Measurements from ENCODE around the gene NECTIN2. TPM values are rescaled to one million over a fixed set of nuclear protein-coding genes. Genes with fewer than 3 reads are reported as not detected.

Gene NECTIN2
- total RNA-seq, 4 donors from 2014 or later, result 56.2 to 78.2 (median 67.5) TPM

DNA sequence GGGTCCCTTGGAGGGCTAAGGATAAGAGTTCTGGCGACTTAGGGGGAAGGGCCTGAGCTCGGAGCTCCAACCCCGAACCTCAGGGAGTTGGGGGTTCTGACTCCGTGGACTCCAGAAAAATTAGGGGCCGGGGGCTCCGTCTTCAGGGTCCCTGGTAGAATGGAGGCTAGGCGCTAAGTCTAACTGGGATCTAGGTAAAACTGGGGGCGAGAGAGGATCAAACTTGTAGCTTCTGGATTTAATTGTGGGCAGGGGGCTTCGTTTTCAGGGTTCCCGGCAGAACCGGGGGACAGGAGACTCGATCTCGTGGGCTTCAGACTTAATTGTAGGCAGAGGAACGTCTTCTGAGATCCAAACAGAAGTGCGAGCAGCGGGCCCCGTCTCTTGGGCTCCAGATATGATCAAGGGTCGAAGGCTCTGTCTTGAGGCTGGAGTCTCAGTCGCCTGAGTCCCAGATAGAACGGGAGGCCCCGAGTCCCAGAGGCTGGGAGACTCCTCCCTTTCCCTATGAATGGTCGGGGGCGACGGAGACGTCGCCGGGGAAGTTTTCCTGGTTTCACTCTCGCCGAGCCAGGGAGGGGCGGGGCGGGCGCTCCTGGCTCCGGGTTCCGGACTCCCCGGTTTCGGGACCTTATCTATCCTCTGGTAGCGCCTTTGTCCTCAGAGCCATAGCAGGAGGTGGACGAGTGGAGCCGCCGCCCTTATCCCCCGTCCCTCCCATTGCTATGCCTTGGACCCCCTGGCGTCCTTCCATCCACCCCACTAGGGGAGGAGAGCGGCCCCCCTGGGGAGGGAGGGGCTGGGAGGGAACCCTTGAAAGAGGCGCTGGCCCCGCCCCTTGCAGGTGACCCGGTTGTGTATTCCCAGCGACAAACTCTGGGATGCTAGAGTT lies 1.3 kb downstream of the NECTIN2 start:
- no peaks in the 10 kb centered on the region for H3K36me3 ChIP-seq
- H3K4me1 ChIP-seq, result peaks cover 58% of the 10 kb centered on the region
- peak overlapping the region; percentile 97 for H3K27ac ChIP-seq
- no peaks in the 10 kb centered on the region for H3K27me3 ChIP-seq
- H3K9me3 ChIP-seq, result no peaks in the 10 kb centered on the region
- TF ChIP-seq EP300 (IDR thresholded peaks at IDR 0.05) (no peak), POLR2A (IDR thresholded peaks at IDR 0.05) (peak in 1 of 2 donors; percentile 58), POLR2AphosphoS5 (IDR thresholded peaks at IDR 0.05) (peak in 1 of 3 donors; percentile 12)
- peak overlapping the region; percentile 100 for H3K4me3 ChIP-seq
- WGBS, result 3% methylated on average over 26 of the region's 47 CpGs
- peak; percentile 87 to 89 for DNase-seq (ENCODE audit: low spot score in 2 of 2)

DNA sequence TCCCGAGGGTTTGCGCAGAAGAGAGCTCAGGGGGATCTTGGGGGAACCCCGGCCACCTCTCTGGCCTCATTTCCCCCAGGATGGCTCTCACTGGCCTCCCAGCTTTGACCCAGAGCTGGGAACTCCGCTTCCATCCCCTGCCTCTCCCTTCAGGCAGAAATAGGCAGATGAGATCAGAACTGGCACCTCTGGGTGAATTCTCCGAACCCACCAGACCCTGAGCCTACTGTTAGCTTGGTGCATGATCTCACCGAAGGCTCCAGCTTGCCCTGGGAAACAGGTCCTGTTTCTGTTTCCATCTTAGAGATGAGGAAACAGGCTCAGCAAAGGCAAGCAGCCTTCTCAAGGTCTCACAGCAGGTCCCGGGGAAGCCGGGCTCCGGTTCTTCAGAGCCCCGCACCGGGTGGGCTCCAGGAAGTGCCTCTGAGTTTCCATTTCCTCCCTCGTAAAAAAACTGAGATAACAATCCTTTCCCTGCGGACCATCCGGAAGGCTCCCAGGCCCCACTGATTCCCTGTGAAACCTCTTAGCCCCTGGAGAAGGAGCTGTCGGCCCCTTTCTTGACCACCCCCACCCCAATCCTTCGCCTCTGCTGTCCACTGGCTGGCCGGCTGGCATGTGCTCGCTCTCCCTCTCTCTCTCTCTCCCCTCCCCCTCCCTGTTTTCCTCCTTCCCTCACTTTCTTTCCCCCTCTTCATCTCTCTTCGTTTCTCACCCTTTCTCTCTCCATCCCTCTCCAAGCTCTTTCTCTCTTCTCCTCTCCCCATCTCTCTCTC lies 2.1 kb downstream of the NECTIN2 start:
- peak overlapping the region; percentile 97 for H3K27ac ChIP-seq
- peak in 1 of 2 donors; percentile 73 for DNase-seq (ENCODE audit: low spot score in 2 of 2)
- WGBS, result 21% methylated on average over 16 of the region's 19 CpGs
- no peaks in the 10 kb centered on the region for H3K9me3 ChIP-seq
- TF ChIP-seq, protein P1, sequence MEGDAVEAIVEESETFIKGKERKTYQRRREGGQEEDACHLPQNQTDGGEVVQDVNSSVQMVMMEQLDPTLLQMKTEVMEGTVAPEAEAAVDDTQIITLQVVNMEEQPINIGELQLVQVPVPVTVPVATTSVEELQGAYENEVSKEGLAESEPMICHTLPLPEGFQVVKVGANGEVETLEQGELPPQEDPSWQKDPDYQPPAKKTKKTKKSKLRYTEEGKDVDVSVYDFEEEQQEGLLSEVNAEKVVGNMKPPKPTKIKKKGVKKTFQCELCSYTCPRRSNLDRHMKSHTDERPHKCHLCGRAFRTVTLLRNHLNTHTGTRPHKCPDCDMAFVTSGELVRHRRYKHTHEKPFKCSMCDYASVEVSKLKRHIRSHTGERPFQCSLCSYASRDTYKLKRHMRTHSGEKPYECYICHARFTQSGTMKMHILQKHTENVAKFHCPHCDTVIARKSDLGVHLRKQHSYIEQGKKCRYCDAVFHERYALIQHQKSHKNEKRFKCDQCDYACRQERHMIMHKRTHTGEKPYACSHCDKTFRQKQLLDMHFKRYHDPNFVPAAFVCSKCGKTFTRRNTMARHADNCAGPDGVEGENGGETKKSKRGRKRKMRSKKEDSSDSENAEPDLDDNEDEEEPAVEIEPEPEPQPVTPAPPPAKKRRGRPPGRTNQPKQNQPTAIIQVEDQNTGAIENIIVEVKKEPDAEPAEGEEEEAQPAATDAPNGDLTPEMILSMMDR (IDR thresholded peaks at IDR 0.05), result no peak
- TF ChIP-seq EP300 (IDR thresholded peaks at IDR 0.05) (no peak), POLR2AphosphoS5 (IDR thresholded peaks at IDR 0.05) (no peak), POLR2A (IDR thresholded peaks at IDR 0.05) (no peak)
- no peaks in the 10 kb centered on the region for H3K36me3 ChIP-seq
- no peaks in the 10 kb centered on the region for H3K27me3 ChIP-seq
- H3K4me1 ChIP-seq, result peaks cover 58% of the 10 kb centered on the region
- H3K4me3 ChIP-seq, result peak overlapping the region; percentile 100

DNA sequence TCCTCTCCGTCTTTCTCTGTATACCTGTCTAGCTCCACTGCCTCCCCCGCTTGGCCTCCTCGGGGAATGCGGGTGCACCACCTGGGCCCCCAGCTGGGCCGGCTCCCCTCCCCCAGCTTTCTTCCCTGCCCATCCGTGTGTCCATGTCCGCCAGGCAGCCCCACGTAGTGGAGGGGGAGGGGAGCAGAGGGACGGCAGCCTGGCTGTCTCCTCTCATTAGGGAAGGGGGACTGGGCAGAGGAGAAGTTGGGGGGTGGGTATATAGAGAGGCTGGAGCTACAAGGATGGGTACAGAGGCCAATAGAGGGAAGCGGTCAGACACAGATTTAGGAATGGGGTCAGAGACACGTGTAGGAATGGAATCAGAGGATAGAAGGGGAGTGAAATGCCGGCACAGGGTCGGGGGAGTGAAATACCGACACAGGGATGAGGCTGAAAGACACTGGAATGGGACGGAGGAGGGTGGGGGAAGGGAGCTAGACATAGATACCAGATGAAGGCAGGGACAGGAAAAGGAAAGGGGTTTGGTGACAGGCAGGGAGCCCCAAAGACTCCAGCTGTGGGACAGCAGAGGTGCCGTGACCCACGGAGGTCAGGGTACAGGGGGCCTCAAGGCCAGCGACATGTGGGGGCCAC lies 2.8 kb downstream of the NECTIN2 start:
- peak overlapping the region; percentile 100 for H3K4me3 ChIP-seq
- H3K4me1 ChIP-seq, result peaks cover 58% of the 10 kb centered on the region
- no peaks in the 10 kb centered on the region for H3K27me3 ChIP-seq
- WGBS, result 39% methylated on average over 18 of the region's 18 CpGs
- peaks cover 3% of the 10 kb centered on the region for H3K36me3 ChIP-seq
- no peak for TF ChIP-seq POLR2A (IDR thresholded peaks at IDR 0.05)
- TF ChIP-seq EP300 (IDR thresholded peaks at IDR 0.05), result no peak
- TF ChIP-seq POLR2AphosphoS5 (IDR thresholded peaks at IDR 0.05), result no peak
- TF ChIP-seq, protein P1 (IDR thresholded peaks at IDR 0.05), result no peak
- DNase-seq (ENCODE audit: low spot score in 2 of 2), result peak in 1 of 2 donors; percentile 64
- no peaks in the 10 kb centered on the region for H3K9me3 ChIP-seq
- H3K27ac ChIP-seq, result peak overlapping the region; percentile 97

DNA sequence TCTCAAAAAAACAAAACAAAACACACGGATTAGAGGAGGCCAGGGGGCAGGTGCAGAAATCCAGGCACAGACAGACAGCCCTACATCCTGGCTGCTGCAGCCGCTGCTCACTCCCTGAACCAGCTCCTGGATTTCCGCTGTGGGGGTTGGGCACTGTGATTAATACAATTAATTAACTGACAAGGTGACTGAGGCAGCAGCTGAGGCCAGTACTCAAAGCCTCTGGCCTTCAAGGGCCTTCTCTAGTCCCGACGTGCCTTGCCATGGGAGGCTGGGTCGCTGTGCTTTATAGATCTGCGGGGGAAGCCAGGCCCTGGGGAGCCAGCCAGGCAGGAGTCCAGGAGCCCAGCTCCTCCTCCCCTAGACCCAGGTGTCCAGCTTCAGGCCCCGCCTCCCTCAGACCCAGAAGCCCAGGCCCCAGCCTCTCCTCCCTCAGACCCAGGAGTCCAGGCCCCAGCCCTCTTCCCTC lies 4.6 kb downstream of the NECTIN2 start:
- WGBS, result 57% methylated on average over 7 of the region's 8 CpGs
- no peaks in the 10 kb centered on the region for H3K27me3 ChIP-seq
- H3K9me3 ChIP-seq, result no peaks in the 10 kb centered on the region
- H3K4me1 ChIP-seq, result peaks cover 44% of the 10 kb centered on the region
- H3K27ac ChIP-seq, result no peak overlapping the region
- H3K36me3 ChIP-seq, result peaks cover 4% of the 10 kb centered on the region
- no peak for DNase-seq (ENCODE audit: low spot score in 2 of 2)
- TF ChIP-seq POLR2A (IDR thresholded peaks at IDR 0.05), result no peak
- TF ChIP-seq, protein P1 (IDR thresholded peaks at IDR 0.05), result no peak
- TF ChIP-seq EP300 (IDR thresholded peaks at IDR 0.05), result no peak
- TF ChIP-seq POLR2AphosphoS5 (IDR thresholded peaks at IDR 0.05), result no peak
- no peak overlapping the region for H3K4me3 ChIP-seq

DNA sequence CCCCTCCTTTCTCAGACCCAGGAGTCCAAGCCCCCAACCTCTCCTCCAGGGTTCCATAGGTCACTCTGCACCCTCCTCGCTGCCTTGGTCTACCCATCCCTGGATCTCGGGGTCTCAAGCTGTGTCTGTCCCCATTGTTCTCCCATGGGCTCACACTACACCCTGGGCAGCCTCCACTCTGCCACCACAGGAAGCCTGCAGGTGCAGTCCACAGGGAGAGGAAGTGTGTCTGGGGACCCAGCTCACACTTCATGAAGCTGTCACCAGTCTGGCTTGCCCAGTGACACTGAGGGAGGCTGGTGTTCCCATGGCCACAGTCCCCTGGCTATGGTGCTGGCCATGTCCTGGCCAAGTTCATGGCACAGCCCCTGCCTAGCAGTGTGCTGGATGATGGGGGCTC lies 5.3 kb downstream of the NECTIN2 start:
- WGBS, result 94% methylated on average over 2 of the region's 2 CpGs
- Histone ChIP-seq H3K4me3 (no peak overlapping the region), H3K27ac (no peak overlapping the region), H3K4me1 (peaks cover 48% of the 10 kb centered on the region), H3K36me3 (peaks cover 4% of the 10 kb centered on the region), H3K27me3 (no peaks in the 10 kb centered on the region), H3K9me3 (no peaks in the 10 kb centered on the region)
- no peak for DNase-seq (ENCODE audit: low spot score in 2 of 2)
- TF ChIP-seq EP300 (IDR thresholded peaks at IDR 0.05) (no peak), POLR2AphosphoS5 (IDR thresholded peaks at IDR 0.05) (no peak), POLR2A (IDR thresholded peaks at IDR 0.05) (no peak)
- TF ChIP-seq, protein P1 (IDR thresholded peaks at IDR 0.05), result no peak

All from suprapubic skin (tissue), 4 donors.